K562 (cell line): ENCODE measurements around the gene CNPY2. TPM values are rescaled to one million over a fixed set of nuclear protein-coding genes. Genes with fewer than 3 reads are reported as not detected.
A peak's percentile ranks its signal among the peaks of the same experiment; 100 is the strongest.

Source experiments
- ATAC-seq: fragments of 200-7000 bp; cut with Tn5 transposase; 3 replicates; pipeline ENCODE4 v1.9.1; 2020; ENCODE audit warnings: moderate library complexity
- BruUV-seq: library from RNA; stranded (reverse); fragments of 400-500 nt; replicated peaks from 2 replicates; lab custom pipeline; 2021; lab: Mats Ljungman, UMichigan
- CTCF ChIA-PET: fragments of 300-600 bp; formaldehyde crosslinking; extraction: SDS; loops from one replicate; lab custom pipeline; 2021; ENCODE audit warnings: low intra/inter-chr PET ratio; lab: Yijun Ruan, JAX
- POLR2A ChIA-PET: fragments of 300-600, 350-650 bp; sonication (Branson Sonifier 250); formaldehyde crosslinking; extraction: SDS; loops from one replicate; lab custom pipeline; 2021; ENCODE audit warnings: antibody characterized with exemption, inconsistent platforms; lab: Yijun Ruan, JAX
- DNase-seq, 4 experiments: peaks; one replicate each; pipeline versions ENCODE4 v3.0.0 to v3.0.0-alpha.2; 2011 to 2018; ENCODE audit warnings: low spot score in 3 of 4, mixed read lengths in 3 of 4; ENCODE audit errors: extremely low read depth in 1 of 4
- FAIRE-seq: peaks from 2 replicates; lab custom pipeline; 2011; peaks lifted over from hg19 to GRCh38; lab: Jason Lieb, UNC
- H2AFZ ChIP-seq: 2 replicates; pipeline ENCODE4 v1.6.0; 2011; ENCODE audit warnings: low read depth, low read length, control low read depth, inconsistent platforms
- H3K27ac ChIP-seq: fragments of 200-600 bp; 3 replicates; pipeline ENCODE4 v1.8.0; 2011; ENCODE audit warnings: low read depth, mild to moderate bottlenecking, control low read depth, inconsistent platforms, low read length, moderate library complexity, mixed read lengths; ENCODE audit errors: extremely low read depth
- H3K27me3 ChIP-seq, 2 experiments: fragments of 300-600 bp in 1 of 2; 2 replicates in 1 of 2; 3 replicates in 1 of 2; pipeline versions ENCODE4 v1.6.0 to v1.8.0; 2011; ENCODE audit warnings: inconsistent platforms in 2 of 2, low read length in 2 of 2, mild to moderate bottlenecking in 1 of 2, mixed read lengths in 1 of 2, moderate library complexity in 1 of 2; ENCODE audit not compliant: control insufficient read depth in 2 of 2, insufficient read depth in 2 of 2
- H3K36me3 ChIP-seq: fragments of 300-600 bp; 3 replicates; pipeline ENCODE4 v1.8.0; 2011; ENCODE audit warnings: mild to moderate bottlenecking, low read length, inconsistent platforms; ENCODE audit not compliant: control insufficient read depth, insufficient read depth
- H3K4me1 ChIP-seq, 2 experiments: fragments of 200-600 bp in 1 of 2; replicated peaks in 1 of 2; 2 replicates in 1 of 2; 3 replicates in 1 of 2; pipeline versions ENCODE4 v1.5.1 to v1.8.0; 2011; ENCODE audit warnings: inconsistent platforms in 2 of 2, low read length in 2 of 2, mild to moderate bottlenecking in 1 of 2, mixed read lengths in 1 of 2, moderate library complexity in 1 of 2; ENCODE audit not compliant: control insufficient read depth in 2 of 2, insufficient read depth in 2 of 2
- H3K4me2 ChIP-seq: 2 replicates; pipeline ENCODE4 v1.6.1; 2011; ENCODE audit warnings: low read length, control low read depth, inconsistent platforms, mixed read lengths; ENCODE audit not compliant: insufficient read depth
- H3K4me3 ChIP-seq: fragments of 200-600 bp; sonication (generic), shearing (Covaris generic); 2 replicates; pipeline ENCODE4 v1.5.1; 2016; ENCODE audit warnings: control low read depth, inconsistent platforms
- H3K79me2 ChIP-seq: fragments of 200-600 bp; 3 replicates; pipeline ENCODE4 v1.8.0; 2011; ENCODE audit warnings: low read length, inconsistent platforms; ENCODE audit not compliant: control insufficient read depth, insufficient read depth
- H3K9ac ChIP-seq, 2 experiments: 2 replicates each; pipeline versions ENCODE4 v1.6.0 to v1.6.1; 2011; ENCODE audit warnings: low read depth in 2 of 2, low read length in 2 of 2, control low read depth in 1 of 2, inconsistent platforms in 1 of 2, mild to moderate bottlenecking in 1 of 2, mixed read lengths in 1 of 2; ENCODE audit not compliant: insufficient read depth in 1 of 2
- H3K9me1 ChIP-seq: one replicate; pipeline ENCODE4 v1.6.0; 2011; ENCODE audit warnings: inconsistent platforms, mild to moderate bottlenecking, low read length, moderate library complexity; ENCODE audit not compliant: control insufficient read depth, insufficient read depth
- H3K9me3 ChIP-seq: replicated peaks from 2 replicates; pipeline ENCODE4 v1.5.1; 2011; ENCODE audit warnings: low read depth, low read length, inconsistent platforms; ENCODE audit not compliant: control insufficient read depth, insufficient read depth
- H4K20me1 ChIP-seq: replicated peaks from 2 replicates; pipeline ENCODE4 v1.6.1; 2011; ENCODE audit warnings: low read length, inconsistent platforms, mixed read lengths; ENCODE audit not compliant: control insufficient read depth, insufficient read depth
- ESRRA ChIP-seq: fragments of 450-650 bp; IDR thresholded peaks from 2 replicates; pipeline ENCODE4 v1.6.1; 2014; ENCODE audit warnings: low read depth, mild to moderate bottlenecking, moderate library complexity, borderline replicate concordance
- FOXK1 ChIP-seq: sonication (generic); formaldehyde crosslinking; IDR thresholded peaks from 2 replicates; pipeline ENCODE4 v1.8.0; 2022; ENCODE audit warnings: missing genetic modification reagents, mild to moderate bottlenecking, borderline replicate concordance
- GATAD2B ChIP-seq: fragments of 450-650 bp; IDR thresholded peaks from 2 replicates; pipeline ENCODE4 v1.6.1; 2017; ENCODE audit warnings: mild to moderate bottlenecking, borderline replicate concordance
- MYNN ChIP-seq, 2 experiments: sonication (generic); formaldehyde crosslinking in 1 of 2; IDR thresholded peaks; 2 replicates each; pipeline versions ENCODE4 v1.5.0 to v1.6.1; 2016 to 2020; ENCODE audit warnings: antibody characterized with exemption in 1 of 2, missing genetic modification reagents in 1 of 2
- ZNF778 ChIP-seq: fragments of 450-650 bp; formaldehyde crosslinking; IDR thresholded peaks from 2 replicates; pipeline ENCODE4 v1.4.0; 2020; ENCODE audit warnings: mild to moderate bottlenecking, moderate library complexity
- WGBS: fragments of 100-300 bp; shearing (Covaris generic); methylation state at CpG from one replicate; pipeline ENCODE4 v1.1.6; 2016; ENCODE audit warnings: low coverage, mixed read lengths; ENCODE audit not compliant: insufficient coverage; ENCODE audit errors: missing lambda C conversion rate; 5-methylcytosine and 5-hydroxymethylcytosine counted together
- in situ Hi-C: fragments of 300-500 bp; cut with MboI; formaldehyde crosslinking; loops from 4 replicates; pipeline ENCODE4 v1.15.0; 2018; ENCODE audit warnings: inconsistent platforms, mixed read lengths
- intact Hi-C: fragments of 100-400 bp; cut with micrococcal nuclease; formaldehyde crosslinking; loops from 2 replicates; pipeline ENCODE4 v1.14.2; 2022
- polyA plus RNA-seq, 8 experiments: library from polyadenylated mRNA; depleted of rRNA in 4 of 8; stranded (reverse) in 5 of 8; unstranded in 3 of 8; fragments of >200 nt; fragmentation: Nextera tagmentation in 2 of 8; fragmentation: Illumina TruSeq in 1 of 8; extraction: Ambion mirVana in 2 of 8; extraction: Trizol in 1 of 8; gene quantifications; 2 replicates each; pipeline versions ENCODE4 v1.2.1 to v1.2.3, GENCODE V29; 2011 to 2014; ENCODE audit warnings: inconsistent platforms in 1 of 8, missing spikeins in 1 of 8
- total RNA-seq, 7 experiments: library from RNA; depleted of rRNA in 6 of 7; stranded (reverse); fragments of >200 nt in 6 of 7; fragmentation: Illumina TruSeq in 2 of 7; extraction: Trizol in 2 of 7; gene quantifications; 2 replicates each; pipeline versions ENCODE4 v1.2.1 to v1.2.3, GENCODE V29; 2011 to 2021; ENCODE audit warnings: low replicate concordance in 1 of 7
- TF ChIP-seq, protein P1 (sequence below): IDR thresholded peaks from 2 replicates; pipeline ENCODE4 v1.6.1; 2011; ENCODE audit warnings: borderline replicate concordance, low read depth, mild to moderate bottlenecking, moderate library complexity, low read length; ENCODE audit not compliant: insufficient read depth, poor library complexity, severe bottlenecking
- TF ChIP-seq, protein P2 (sequence below), 2 experiments: IDR thresholded peaks; 2 replicates each; pipeline ENCODE4 v1.6.1; 2012; ENCODE audit warnings: improper control_type of control experiment in 2 of 2, low read depth in 2 of 2, low read length in 2 of 2, borderline replicate concordance in 1 of 2

The CNPY2 gene
- total and polyA plus RNA-seq, 9 of the 15 experiments (the other 6 are each of a cell fraction or from before 2014, with no cell fraction given) = 33.8 to 190 (median 138) TPM

DNA sequence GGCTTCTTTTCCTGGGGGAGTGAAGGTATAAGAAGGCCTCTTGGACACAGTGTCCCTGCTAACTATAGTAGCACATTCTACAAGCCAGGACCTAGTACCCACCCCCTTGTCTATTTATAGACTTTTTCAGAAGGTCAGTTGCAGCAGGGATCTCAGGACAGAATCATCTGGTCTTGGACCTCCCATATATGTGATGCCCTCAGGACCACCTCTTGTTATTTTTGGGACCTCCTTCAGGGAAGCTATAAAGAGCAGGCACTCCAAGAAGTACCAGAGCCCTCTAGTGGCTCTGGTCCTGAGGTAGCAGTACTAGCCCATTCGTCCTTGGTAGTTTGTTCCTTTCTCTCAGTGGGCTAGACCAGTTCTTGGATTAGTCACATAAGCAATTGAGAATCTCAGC, 44.8 kb downstream of the CNPY2 start:
- H3K9me3 ChIP-seq = no peaks in the 10 kb centered on the region
- POLR2A ChIA-PET = interaction anchor here (0.6 to 2.9 kb wide), 8 partner anchors 8 to 144 kb away, joined by 3 to 13 read pairs (median 4); partner anchors contain the start of gene ANKRD52
- TF ChIP-seq ESRRA (0 out of 2 replicates have a peak, but pooled peaks have one; percentile 18), GATAD2B (no peak), MYNN (IDR thresholded peaks at IDR 0.05) (0 out of 2 replicates have a peak, but pooled peaks have one; percentile 63), MYNN (CRISPR knock-in tag; IDR thresholded peaks at IDR 0.05) (no peak), ZNF778 (no peak), FOXK1 (CRISPR knock-in tag) (no peak)
- TF ChIP-seq, protein P1, sequence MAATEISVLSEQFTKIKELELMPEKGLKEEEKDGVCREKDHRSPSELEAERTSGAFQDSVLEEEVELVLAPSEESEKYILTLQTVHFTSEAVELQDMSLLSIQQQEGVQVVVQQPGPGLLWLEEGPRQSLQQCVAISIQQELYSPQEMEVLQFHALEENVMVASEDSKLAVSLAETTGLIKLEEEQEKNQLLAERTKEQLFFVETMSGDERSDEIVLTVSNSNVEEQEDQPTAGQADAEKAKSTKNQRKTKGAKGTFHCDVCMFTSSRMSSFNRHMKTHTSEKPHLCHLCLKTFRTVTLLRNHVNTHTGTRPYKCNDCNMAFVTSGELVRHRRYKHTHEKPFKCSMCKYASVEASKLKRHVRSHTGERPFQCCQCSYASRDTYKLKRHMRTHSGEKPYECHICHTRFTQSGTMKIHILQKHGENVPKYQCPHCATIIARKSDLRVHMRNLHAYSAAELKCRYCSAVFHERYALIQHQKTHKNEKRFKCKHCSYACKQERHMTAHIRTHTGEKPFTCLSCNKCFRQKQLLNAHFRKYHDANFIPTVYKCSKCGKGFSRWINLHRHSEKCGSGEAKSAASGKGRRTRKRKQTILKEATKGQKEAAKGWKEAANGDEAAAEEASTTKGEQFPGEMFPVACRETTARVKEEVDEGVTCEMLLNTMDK = peak; percentile 43
- TF ChIP-seq, protein P2, sequence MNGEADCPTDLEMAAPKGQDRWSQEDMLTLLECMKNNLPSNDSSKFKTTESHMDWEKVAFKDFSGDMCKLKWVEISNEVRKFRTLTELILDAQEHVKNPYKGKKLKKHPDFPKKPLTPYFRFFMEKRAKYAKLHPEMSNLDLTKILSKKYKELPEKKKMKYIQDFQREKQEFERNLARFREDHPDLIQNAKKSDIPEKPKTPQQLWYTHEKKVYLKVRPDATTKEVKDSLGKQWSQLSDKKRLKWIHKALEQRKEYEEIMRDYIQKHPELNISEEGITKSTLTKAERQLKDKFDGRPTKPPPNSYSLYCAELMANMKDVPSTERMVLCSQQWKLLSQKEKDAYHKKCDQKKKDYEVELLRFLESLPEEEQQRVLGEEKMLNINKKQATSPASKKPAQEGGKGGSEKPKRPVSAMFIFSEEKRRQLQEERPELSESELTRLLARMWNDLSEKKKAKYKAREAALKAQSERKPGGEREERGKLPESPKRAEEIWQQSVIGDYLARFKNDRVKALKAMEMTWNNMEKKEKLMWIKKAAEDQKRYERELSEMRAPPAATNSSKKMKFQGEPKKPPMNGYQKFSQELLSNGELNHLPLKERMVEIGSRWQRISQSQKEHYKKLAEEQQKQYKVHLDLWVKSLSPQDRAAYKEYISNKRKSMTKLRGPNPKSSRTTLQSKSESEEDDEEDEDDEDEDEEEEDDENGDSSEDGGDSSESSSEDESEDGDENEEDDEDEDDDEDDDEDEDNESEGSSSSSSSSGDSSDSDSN (IDR thresholded peaks at IDR 0.05; ENCODE audit: borderline replicate concordance in 1 of 2, low read depth in 2 of 2, low read length in 2 of 2) = no peak

More for the DNA sequence above, 44.8 kb downstream of the CNPY2 start:
- DNase-seq (peak; percentile 34 to 58 (median 44)), FAIRE-seq (peak; percentile 78), ATAC-seq (peak; percentile 64)
- Histone ChIP-seq H3K79me2 (no peaks in the 10 kb centered on the region), H3K9ac (no peak overlapping the region), H2AFZ (no peak overlapping the region), H3K9me1 (no peaks in the 10 kb centered on the region), H3K27ac (no peak overlapping the region), H3K4me3 (no peak overlapping the region), H3K4me2 (no peak overlapping the region), H3K4me1 (peaks cover 6 to 17% of the 10 kb centered on the region in 2 experiments; a peak in 3 of 5 replicates), H4K20me1 (no peaks in the 10 kb centered on the region), H3K36me3 (peaks cover 67% of the 10 kb centered on the region), H3K27me3 (no peaks in the 10 kb centered on the region)
- intact Hi-C loops = loop anchor here (2.0 kb wide), 1 partner anchor 78 kb away; no protein-coding TSS in a partner anchor
- in situ Hi-C loops = no loop called here
- CTCF ChIA-PET = no interaction called here
- 19% methylated on average over 1 of the region's 1 CpG for WGBS
- no TSS peak for BruUV-seq
